Gastrocnemius medialis (tissue), 4 donors: Measurements from ENCODE around the gene LRP5.

ENCODE experiments used
- POLR2A ChIP-seq, 2 donors: fragments of 450-650 bp; IDR thresholded peaks; one replicate each; pipeline ENCODE4 v1.6.1; 2017; ENCODE audit warnings: antibody characterized with exemption in 2 of 2, mild to moderate bottlenecking in 2 of 2, moderate library complexity in 2 of 2
- TF ChIP-seq, protein P1 (sequence below), 5 experiments: fragments of 450-650 bp in 3 of 5; fragments of 200-600 bp in 2 of 5; sonication (generic) in 2 of 5; IDR thresholded peaks in 4 of 5; conservative IDR thresholded peaks in 1 of 5; 1 replicate in 4 of 5; 2 replicates in 1 of 5; pipeline ENCODE4 v1.5.1; 2016 to 2019; ENCODE audit warnings: antibody characterized with exemption in 5 of 5, mild to moderate bottlenecking in 3 of 5, moderate library complexity in 3 of 5

GRCh38 chr11:68327586-68328370 is 15.4 kb downstream of the LRP5 start:
- TF ChIP-seq, protein P1, sequence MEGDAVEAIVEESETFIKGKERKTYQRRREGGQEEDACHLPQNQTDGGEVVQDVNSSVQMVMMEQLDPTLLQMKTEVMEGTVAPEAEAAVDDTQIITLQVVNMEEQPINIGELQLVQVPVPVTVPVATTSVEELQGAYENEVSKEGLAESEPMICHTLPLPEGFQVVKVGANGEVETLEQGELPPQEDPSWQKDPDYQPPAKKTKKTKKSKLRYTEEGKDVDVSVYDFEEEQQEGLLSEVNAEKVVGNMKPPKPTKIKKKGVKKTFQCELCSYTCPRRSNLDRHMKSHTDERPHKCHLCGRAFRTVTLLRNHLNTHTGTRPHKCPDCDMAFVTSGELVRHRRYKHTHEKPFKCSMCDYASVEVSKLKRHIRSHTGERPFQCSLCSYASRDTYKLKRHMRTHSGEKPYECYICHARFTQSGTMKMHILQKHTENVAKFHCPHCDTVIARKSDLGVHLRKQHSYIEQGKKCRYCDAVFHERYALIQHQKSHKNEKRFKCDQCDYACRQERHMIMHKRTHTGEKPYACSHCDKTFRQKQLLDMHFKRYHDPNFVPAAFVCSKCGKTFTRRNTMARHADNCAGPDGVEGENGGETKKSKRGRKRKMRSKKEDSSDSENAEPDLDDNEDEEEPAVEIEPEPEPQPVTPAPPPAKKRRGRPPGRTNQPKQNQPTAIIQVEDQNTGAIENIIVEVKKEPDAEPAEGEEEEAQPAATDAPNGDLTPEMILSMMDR (IDR thresholded peaks at IDR 0.05 in 4 of 5, conservative IDR thresholded peaks at IDR 0.05 in 1 of 5) = no peak
- TF ChIP-seq POLR2A (IDR thresholded peaks at IDR 0.05) = no peak
